ENCODE measurements around the gene BBOF1. TPM values are rescaled to one million over a fixed set of nuclear protein-coding genes. Genes with fewer than 3 reads are reported as not detected.
A peak's percentile ranks its signal among the peaks of the same experiment; 100 is the strongest.

Gene BBOF1
- total RNA-seq, 1 donor from 2014 or later: 5.7 TPM

DNA sequence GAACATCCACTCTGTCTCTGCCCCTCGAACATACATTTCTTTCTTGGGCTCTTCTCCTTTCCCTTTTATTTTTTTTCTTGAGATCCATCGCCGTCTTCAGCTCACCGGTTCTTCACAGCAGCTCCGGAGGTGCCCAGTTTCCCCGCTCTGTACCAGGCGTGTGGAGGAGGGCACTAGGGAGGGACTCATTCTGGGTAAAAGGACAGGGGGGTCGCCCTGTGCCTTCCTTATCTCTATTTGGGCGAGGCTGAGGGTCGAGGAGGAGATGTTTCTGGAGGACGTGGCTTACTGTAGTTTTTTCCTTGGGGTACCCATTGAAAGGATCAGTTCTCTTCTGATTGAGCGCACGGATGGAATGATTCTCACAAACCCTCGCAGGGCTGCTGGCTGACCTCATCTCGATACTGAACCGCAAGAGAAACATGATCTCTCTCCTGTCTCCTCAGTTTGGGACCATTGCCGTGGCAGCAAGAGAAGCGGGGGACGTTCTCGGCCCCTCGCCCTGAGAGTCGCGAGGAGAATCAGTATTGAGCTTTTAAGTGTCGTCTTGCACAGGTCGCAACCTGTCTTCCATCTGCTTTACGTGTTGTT lies 66.0 kb downstream of the BBOF1 start:
- Histone ChIP-seq H3K4me3 (ENCODE audit: insufficient read depth, low read depth, low read length) (peak overlapping the region; percentile 96), H3K4me2 (ENCODE audit: low read length) (peak overlapping the region; percentile 90), H3K36me3 (ENCODE audit: insufficient read depth, low read length) (no peaks in the 10 kb centered on the region), H2AFZ (ENCODE audit: low read depth, low read length) (peak overlapping the region; percentile 78), H3K79me2 (ENCODE audit: insufficient read depth, low read length) (peaks cover 19% of the 10 kb centered on the region), H3K4me1 (ENCODE audit: insufficient read depth, low read length) (peaks cover 6% of the 10 kb centered on the region), H3K9me3 (ENCODE audit: insufficient read depth, low read depth, low read length) (no peaks in the 10 kb centered on the region), H3K9ac (ENCODE audit: low read length) (peak overlapping the region; percentile 96), H3K27ac (ENCODE audit: low read depth, low read length) (peak overlapping the region; percentile 87), H3K27me3 (ENCODE audit: insufficient read depth, low read length) (no peaks in the 10 kb centered on the region), H4K20me1 (ENCODE audit: insufficient read depth, low read length) (no peaks in the 10 kb centered on the region)
- TF ChIP-seq, protein P1, sequence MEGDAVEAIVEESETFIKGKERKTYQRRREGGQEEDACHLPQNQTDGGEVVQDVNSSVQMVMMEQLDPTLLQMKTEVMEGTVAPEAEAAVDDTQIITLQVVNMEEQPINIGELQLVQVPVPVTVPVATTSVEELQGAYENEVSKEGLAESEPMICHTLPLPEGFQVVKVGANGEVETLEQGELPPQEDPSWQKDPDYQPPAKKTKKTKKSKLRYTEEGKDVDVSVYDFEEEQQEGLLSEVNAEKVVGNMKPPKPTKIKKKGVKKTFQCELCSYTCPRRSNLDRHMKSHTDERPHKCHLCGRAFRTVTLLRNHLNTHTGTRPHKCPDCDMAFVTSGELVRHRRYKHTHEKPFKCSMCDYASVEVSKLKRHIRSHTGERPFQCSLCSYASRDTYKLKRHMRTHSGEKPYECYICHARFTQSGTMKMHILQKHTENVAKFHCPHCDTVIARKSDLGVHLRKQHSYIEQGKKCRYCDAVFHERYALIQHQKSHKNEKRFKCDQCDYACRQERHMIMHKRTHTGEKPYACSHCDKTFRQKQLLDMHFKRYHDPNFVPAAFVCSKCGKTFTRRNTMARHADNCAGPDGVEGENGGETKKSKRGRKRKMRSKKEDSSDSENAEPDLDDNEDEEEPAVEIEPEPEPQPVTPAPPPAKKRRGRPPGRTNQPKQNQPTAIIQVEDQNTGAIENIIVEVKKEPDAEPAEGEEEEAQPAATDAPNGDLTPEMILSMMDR (IDR thresholded peaks at IDR 0.05; ENCODE audit: insufficient read depth, low read depth, low read length): no peak
- no peak for TF ChIP-seq EZH2 (IDR thresholded peaks at IDR 0.05; ENCODE audit: insufficient read depth, low read length)
- Mint-ChIP-seq H3K27ac (ENCODE audit: unreplicated experiment) (peak overlapping the region; percentile 97), H3K4me3 (ENCODE audit: unreplicated experiment) (peak overlapping the region; percentile 97), H3K27me3 (ENCODE audit: low read depth, unreplicated experiment) (no peaks in the 10 kb centered on the region), H3K9me3 (ENCODE audit: unreplicated experiment) (no peaks in the 10 kb centered on the region), H3K4me1 (ENCODE audit: low read depth, unreplicated experiment) (peaks cover 9% of the 10 kb centered on the region), H3K36me3 (ENCODE audit: low read depth, unreplicated experiment) (no peaks in the 10 kb centered on the region)
- DNase-seq (ENCODE audit: low read depth) (peak; percentile 41), FAIRE-seq (no peak)

DNA sequence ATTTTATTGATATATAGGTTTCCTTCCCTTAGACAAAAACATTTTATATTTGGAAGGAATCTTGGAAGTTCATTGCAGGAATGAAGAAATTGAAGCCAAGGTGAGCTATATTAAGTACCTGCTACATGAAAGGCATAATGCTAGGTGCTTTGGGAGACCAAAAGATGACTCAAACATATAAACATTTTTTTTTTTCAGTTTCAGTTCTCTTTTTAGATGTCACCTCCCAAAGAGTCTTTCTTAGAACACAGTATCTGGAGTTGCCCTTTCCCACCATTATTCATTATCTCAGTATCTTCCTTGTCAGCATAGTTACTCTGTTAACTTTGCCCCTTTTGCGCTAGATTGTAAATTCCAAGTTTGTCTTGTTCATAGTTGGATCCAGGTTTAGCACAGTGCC lies 66.7 kb downstream of the BBOF1 start:
- Histone ChIP-seq H3K27ac (ENCODE audit: low read depth, low read length) (no peak overlapping the region), H2AFZ (ENCODE audit: low read depth, low read length) (no peak overlapping the region), H3K36me3 (ENCODE audit: insufficient read depth, low read length) (no peaks in the 10 kb centered on the region), H3K4me3 (ENCODE audit: insufficient read depth, low read depth, low read length) (peak overlapping the region; percentile 96), H3K4me2 (ENCODE audit: low read length) (peak overlapping the region; percentile 90), H3K9me3 (ENCODE audit: insufficient read depth, low read depth, low read length) (no peaks in the 10 kb centered on the region), H3K4me1 (ENCODE audit: insufficient read depth, low read length) (peaks cover 6% of the 10 kb centered on the region), H3K9ac (ENCODE audit: low read length) (peak overlapping the region; percentile 96), H4K20me1 (ENCODE audit: insufficient read depth, low read length) (no peaks in the 10 kb centered on the region), H3K27me3 (ENCODE audit: insufficient read depth, low read length) (no peaks in the 10 kb centered on the region), H3K79me2 (ENCODE audit: insufficient read depth, low read length) (peaks cover 19% of the 10 kb centered on the region)
- H3K36me3 Mint-ChIP-seq (ENCODE audit: low read depth, unreplicated experiment): no peaks in the 10 kb centered on the region
- H3K9me3 Mint-ChIP-seq (ENCODE audit: unreplicated experiment): no peaks in the 10 kb centered on the region
- H3K4me3 Mint-ChIP-seq (ENCODE audit: unreplicated experiment): peak overlapping the region; percentile 97
- DNase-seq (ENCODE audit: low read depth): no peak
- H3K27me3 Mint-ChIP-seq (ENCODE audit: low read depth, unreplicated experiment): no peaks in the 10 kb centered on the region
- no peak overlapping the region for H3K27ac Mint-ChIP-seq (ENCODE audit: unreplicated experiment)
- peaks cover 9% of the 10 kb centered on the region for H3K4me1 Mint-ChIP-seq (ENCODE audit: low read depth, unreplicated experiment)
- TF ChIP-seq, protein P1 (IDR thresholded peaks at IDR 0.05; ENCODE audit: insufficient read depth, low read depth, low read length): no peak
- no peak for TF ChIP-seq EZH2 (IDR thresholded peaks at IDR 0.05; ENCODE audit: insufficient read depth, low read length)
- no peak for FAIRE-seq

DNA sequence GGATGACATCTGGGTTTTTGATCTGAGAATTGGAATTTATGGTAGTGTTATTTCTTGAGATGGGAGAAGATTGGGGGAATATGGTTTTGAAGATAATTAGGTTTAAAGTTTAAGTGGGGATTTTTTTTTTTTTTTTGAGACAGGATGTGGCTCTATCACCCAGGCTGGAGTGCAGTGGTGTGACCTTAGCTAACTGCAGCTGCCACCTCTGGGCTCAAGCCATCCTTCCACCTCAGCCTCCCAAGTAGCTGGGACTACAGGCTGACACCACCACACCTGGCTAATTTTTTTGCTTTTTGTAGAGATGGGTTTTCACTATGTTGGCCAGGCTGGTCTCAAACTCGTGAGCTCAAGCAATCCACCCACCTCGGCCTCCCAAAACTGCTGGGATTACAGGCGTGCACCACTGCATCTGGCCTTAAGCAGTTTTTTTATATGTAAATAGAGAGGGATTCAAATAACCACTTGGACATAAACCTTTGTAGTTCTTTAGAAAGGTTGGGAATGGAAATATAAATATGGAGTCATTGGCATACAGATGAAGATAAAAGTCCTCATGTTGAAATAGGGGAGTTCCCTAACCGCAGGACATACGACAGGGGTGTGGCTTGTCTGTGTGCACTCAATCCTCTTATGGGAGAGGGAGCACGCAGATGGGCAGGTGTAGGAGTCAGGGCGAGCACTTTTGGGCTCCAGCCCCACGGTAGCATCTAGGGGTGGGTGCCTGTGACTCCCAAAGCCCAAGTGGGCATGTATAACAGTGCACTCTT lies 70.3 kb downstream of the BBOF1 start:
- Histone ChIP-seq H3K9me3 (ENCODE audit: insufficient read depth, low read depth, low read length) (no peaks in the 10 kb centered on the region), H3K4me3 (ENCODE audit: insufficient read depth, low read depth, low read length) (no peak overlapping the region), H3K4me2 (ENCODE audit: low read length) (no peak overlapping the region), H3K27ac (ENCODE audit: low read depth, low read length) (no peak overlapping the region), H3K36me3 (ENCODE audit: insufficient read depth, low read length) (no peaks in the 10 kb centered on the region), H3K79me2 (ENCODE audit: insufficient read depth, low read length) (peaks cover 19% of the 10 kb centered on the region), H3K27me3 (ENCODE audit: insufficient read depth, low read length) (no peaks in the 10 kb centered on the region), H4K20me1 (ENCODE audit: insufficient read depth, low read length) (no peaks in the 10 kb centered on the region), H2AFZ (ENCODE audit: low read depth, low read length) (no peak overlapping the region), H3K9ac (ENCODE audit: low read length) (no peak overlapping the region), H3K4me1 (ENCODE audit: insufficient read depth, low read length) (no peaks in the 10 kb centered on the region)
- FAIRE-seq (no peak), DNase-seq (ENCODE audit: low read depth) (no peak)
- Mint-ChIP-seq H3K27me3 (ENCODE audit: low read depth, unreplicated experiment) (no peaks in the 10 kb centered on the region), H3K9me3 (ENCODE audit: unreplicated experiment) (no peaks in the 10 kb centered on the region), H3K27ac (ENCODE audit: unreplicated experiment) (no peak overlapping the region), H3K4me3 (ENCODE audit: unreplicated experiment) (no peak overlapping the region), H3K4me1 (ENCODE audit: low read depth, unreplicated experiment) (peaks cover 2% of the 10 kb centered on the region), H3K36me3 (ENCODE audit: low read depth, unreplicated experiment) (peaks cover 2% of the 10 kb centered on the region)
- TF ChIP-seq, protein P1 (IDR thresholded peaks at IDR 0.05; ENCODE audit: insufficient read depth, low read depth, low read length): no peak
- TF ChIP-seq EZH2 (IDR thresholded peaks at IDR 0.05; ENCODE audit: insufficient read depth, low read length): no peak

Data from astrocyte (in vitro differentiated cells and primary cell).